Non-pigmented ciliary epithelial cell (primary cell): ENCODE data around the gene KRTAP10-10.
"Not testable (repeated sequence)": the region's sequence is repeated elsewhere in the genome, so short reads cannot be mapped to it uniquely, and the experiment has no call there.

ENCODE experiments used
- DNase-seq: peaks from one replicate; pipeline ENCODE4 v3.0.0-alpha.2; 2010; ENCODE audit warnings: low read depth

Gene KRTAP10-10

GRCh38 chr21:44650973-44651675, 14.0 kb downstream of the KRTAP10-10 start:
- no peak for DNase-seq

- no peak for DNase-seq
These were observed 16.0 kb downstream of the KRTAP10-10 start for GRCh38 chr21:44653123-44653522.

- no peak for DNase-seq
These were observed 16.8 kb downstream of the KRTAP10-10 start for GRCh38 chr21:44653656-44654575.

GRCh38 chr21:44654576-44655175, 17.5 kb downstream of the KRTAP10-10 start, which contains the start of gene KRTAP12-4:
TSS of gene KRTAP12-4 (minus strand) at chr21:44654659. CDS start at chr21:44654614, 45 bp downstream.
- DNase-seq: no peak

GRCh38 chr21:44656868-44657267, 19.7 kb downstream of the KRTAP10-10 start:
- no peak for DNase-seq

- DNase-seq: no peak
These were observed 20.7 kb downstream of the KRTAP10-10 start, which contains the start of gene KRTAP12-3 for GRCh38 chr21:44657635-44658540. TSS of gene KRTAP12-3 (plus strand) at chr21:44657932. CDS start at chr21:44657980, 48 bp downstream.

GRCh38 chr21:44658541-44658910, 21.4 kb downstream of the KRTAP10-10 start:
- no peak for DNase-seq

GRCh38 chr21:44658913-44659595, 21.9 kb downstream of the KRTAP10-10 start:
- no peak for DNase-seq

GRCh38 chr21:44661567-44661966, 24.4 kb downstream of the KRTAP10-10 start:
- not testable (repeated sequence) for DNase-seq

GRCh38 chr21:44664691-44665090, 27.5 kb downstream of the KRTAP10-10 start:
- no peak for DNase-seq

GRCh38 chr21:44666401-44667320, 29.5 kb downstream of the KRTAP10-10 start, which contains the start of gene KRTAP12-2:
TSS of gene KRTAP12-2 (minus strand) at chr21:44666927. CDS start at chr21:44666886, 41 bp downstream.
- DNase-seq: no peak

- no peak for DNase-seq
These were observed 30.5 kb downstream of the KRTAP10-10 start for GRCh38 chr21:44667612-44668011.

- DNase-seq: no peak
These were observed 33.7 kb downstream of the KRTAP10-10 start for GRCh38 chr21:44670642-44671432.

- DNase-seq: no peak
These were observed 34.8 kb downstream of the KRTAP10-10 start for GRCh38 chr21:44671911-44672310.

- no peak for DNase-seq
These were observed 40.7 kb downstream of the KRTAP10-10 start for GRCh38 chr21:44677881-44678280.

- no peak for DNase-seq
These were observed 44.0 kb downstream of the KRTAP10-10 start for GRCh38 chr21:44681152-44681551.

- DNase-seq: no peak
These were observed 44.9 kb downstream of the KRTAP10-10 start, which contains the start of gene KRTAP12-1 for GRCh38 chr21:44681861-44682579. TSS of gene KRTAP12-1 (minus strand) at chr21:44682163. CDS start at chr21:44682123, 40 bp downstream.

- DNase-seq: no peak
These were observed 45.5 kb downstream of the KRTAP10-10 start for GRCh38 chr21:44682580-44683151.
